ENCODE data around the gene PANK2.

PANK2 gene

GRCh38 chr20:3869839-3870634 is 19.1 kb upstream of the PANK2 start:
- no peak for DNase-seq (ENCODE audit: low read depth)
- no peak overlapping the region for H3K4me3 ChIP-seq (ENCODE audit: control insufficient read depth, low read depth, low read length)
- TF ChIP-seq CTCF (conservative IDR thresholded peaks at IDR 0.05; ENCODE audit: control insufficient read depth, insufficient read depth, low read depth, low read length), result no peak

DNA sequence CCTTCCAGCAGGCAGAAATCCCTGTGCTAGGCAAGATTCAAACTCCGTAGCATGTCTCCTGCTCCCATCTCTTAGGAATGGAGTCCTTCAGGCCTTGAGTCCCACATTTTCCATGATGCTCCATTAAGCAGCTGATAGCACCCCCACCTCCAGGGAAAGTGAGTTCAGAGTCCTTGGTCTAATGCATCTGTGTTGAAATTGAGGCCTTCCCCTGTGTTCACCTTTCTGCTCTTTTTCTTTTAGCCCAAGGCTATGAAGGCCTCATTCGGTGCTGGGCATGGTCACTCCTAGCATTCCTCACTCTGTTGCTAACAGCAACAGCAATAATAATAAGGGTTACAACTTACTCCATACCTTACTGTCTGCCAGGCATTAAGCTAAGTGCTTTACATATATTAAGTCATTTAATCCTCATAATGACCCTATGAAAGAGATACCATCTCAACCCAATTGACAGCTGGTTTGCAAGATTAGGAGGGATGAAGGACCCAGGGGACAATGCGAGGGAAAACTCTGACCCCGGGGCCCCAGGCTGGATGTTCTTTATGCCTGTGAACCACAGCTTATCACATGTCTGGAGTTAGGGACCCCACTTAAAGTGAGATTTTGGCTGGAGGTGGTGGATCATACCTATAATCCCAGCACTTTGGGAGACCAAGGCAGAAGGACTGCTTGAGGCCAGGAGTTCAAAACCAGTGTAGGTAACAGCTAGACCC is 17.5 kb upstream of the PANK2 start:
- H3K4me3 ChIP-seq (ENCODE audit: control insufficient read depth, low read depth, low read length), result no peak overlapping the region
- TF ChIP-seq CTCF (conservative IDR thresholded peaks at IDR 0.05; ENCODE audit: control insufficient read depth, insufficient read depth, low read depth, low read length), result no peak
- DNase-seq (ENCODE audit: low read depth), result no peak

GRCh38 chr20:3873507-3873906 is 15.7 kb upstream of the PANK2 start:
- DNase-seq (ENCODE audit: low read depth), result no peak
- H3K4me3 ChIP-seq (ENCODE audit: control insufficient read depth, low read depth, low read length), result no peak overlapping the region

DNA sequence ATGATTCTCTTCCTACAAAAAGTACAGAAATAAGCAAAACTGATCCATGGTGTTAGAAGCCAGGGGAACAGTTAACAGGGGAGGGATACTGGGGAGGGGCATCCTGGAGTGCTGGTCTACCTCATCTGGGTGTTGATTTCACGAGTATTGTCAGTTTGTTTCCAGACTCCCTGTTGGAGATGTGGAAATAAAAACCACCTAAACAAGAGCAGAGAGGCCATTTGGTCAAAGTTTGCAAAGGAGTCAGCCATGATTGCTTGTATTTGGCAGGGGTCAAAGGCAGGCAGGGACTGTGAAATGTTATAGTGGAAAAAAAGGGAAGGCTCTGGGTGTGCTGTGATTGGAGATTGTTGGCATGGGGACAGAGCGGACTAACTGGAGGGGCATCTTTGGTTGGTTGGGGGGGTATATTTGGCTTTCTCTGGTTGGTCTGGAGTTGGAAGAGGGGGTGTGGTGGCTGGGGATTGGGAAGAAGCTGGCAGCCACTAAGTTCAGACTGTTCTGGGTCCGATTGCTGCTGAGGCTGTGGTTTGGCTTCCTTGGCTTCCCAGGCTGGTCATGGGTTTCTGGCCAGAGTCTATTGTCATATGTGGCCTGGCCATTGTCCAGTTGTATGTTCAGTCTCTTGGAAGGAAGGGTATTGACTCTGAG is 14.9 kb upstream of the PANK2 start:
- DNase-seq (ENCODE audit: low read depth), result peak; percentile 32
- no peak overlapping the region for H3K4me3 ChIP-seq (ENCODE audit: control insufficient read depth, low read depth, low read length)
- no peak for TF ChIP-seq CTCF (conservative IDR thresholded peaks at IDR 0.05; ENCODE audit: control insufficient read depth, insufficient read depth, low read depth, low read length)

More at GRCh38 chr20:3873507-3873906, 15.7 kb upstream of the PANK2 start:
- TF ChIP-seq CTCF (conservative IDR thresholded peaks at IDR 0.05; ENCODE audit: control insufficient read depth, insufficient read depth, low read depth, low read length), result no peak

DNA sequence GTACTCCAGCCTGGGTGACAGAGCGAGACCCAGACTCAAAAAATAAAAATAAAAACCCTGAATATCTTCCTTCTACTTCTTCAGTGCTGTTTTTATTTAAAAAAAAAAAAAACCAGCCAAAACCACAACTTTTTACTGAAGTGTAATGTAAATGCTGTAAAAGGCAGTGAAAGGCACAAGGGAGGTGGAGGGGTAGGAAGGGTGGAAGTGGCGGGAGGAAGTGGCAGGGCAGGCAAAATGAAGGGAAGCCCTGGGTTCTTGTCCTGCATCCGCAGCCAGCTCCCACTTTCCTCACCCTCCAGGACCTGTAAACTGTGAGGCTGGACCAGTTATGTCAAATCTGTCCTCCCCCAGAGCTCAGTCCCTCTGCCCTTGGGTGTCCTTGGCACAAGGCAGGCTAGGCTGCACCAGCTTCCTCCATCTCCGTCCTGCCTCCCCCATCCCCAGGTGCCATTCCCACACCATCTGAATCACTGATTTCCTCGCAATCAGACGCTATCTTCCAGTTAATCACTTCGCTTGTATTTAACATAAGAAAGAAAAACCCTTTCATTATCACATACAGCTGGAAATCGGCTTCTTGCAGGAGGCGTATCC is 13.7 kb upstream of the PANK2 start:
- no peak for TF ChIP-seq CTCF (conservative IDR thresholded peaks at IDR 0.05; ENCODE audit: control insufficient read depth, insufficient read depth, low read depth, low read length)
- no peak for DNase-seq (ENCODE audit: low read depth)
- no peak overlapping the region for H3K4me3 ChIP-seq (ENCODE audit: control insufficient read depth, low read depth, low read length)

GRCh38 chr20:3876000-3876399 is 13.2 kb upstream of the PANK2 start:
- TF ChIP-seq CTCF (conservative IDR thresholded peaks at IDR 0.05; ENCODE audit: control insufficient read depth, insufficient read depth, low read depth, low read length), result no peak
- no peak for DNase-seq (ENCODE audit: low read depth)
- no peak overlapping the region for H3K4me3 ChIP-seq (ENCODE audit: control insufficient read depth, low read depth, low read length)
